ENCODE results near the gene MAMDC2.

MAMDC2 gene

GRCh38 chr9:70093095-70093494, 49.4 kb downstream of the MAMDC2 start:
- no peak overlapping the region for H3K27ac ChIP-seq (ENCODE audit: low read length)
- no peaks in the 10 kb centered on the region for H3K4me1 ChIP-seq (ENCODE audit: insufficient read depth, low read length)
- no peak overlapping the region for H3K9ac ChIP-seq (ENCODE audit: low read depth, low read length)
- no peaks in the 10 kb centered on the region for H3K36me3 ChIP-seq (ENCODE audit: insufficient read depth, low read depth, low read length)
- no peaks in the 10 kb centered on the region for H3K9me3 ChIP-seq (ENCODE audit: insufficient read depth, low read depth, low read length)
- no peaks in the 10 kb centered on the region for H3K27me3 ChIP-seq (ENCODE audit: insufficient read depth, low read length)
- H3K4me3 ChIP-seq (ENCODE audit: low read length) = no peak overlapping the region

- Histone ChIP-seq H3K36me3 (ENCODE audit: insufficient read depth, low read depth, low read length) (no peaks in the 10 kb centered on the region), H3K9ac (ENCODE audit: low read depth, low read length) (no peak overlapping the region), H3K4me1 (ENCODE audit: insufficient read depth, low read length) (no peaks in the 10 kb centered on the region), H3K9me3 (ENCODE audit: insufficient read depth, low read depth, low read length) (no peaks in the 10 kb centered on the region), H3K27me3 (ENCODE audit: insufficient read depth, low read length) (no peaks in the 10 kb centered on the region), H3K27ac (ENCODE audit: low read length) (no peak overlapping the region), H3K4me3 (ENCODE audit: low read length) (no peak overlapping the region)
These were observed 50.3 kb downstream of the MAMDC2 start for GRCh38 chr9:70093944-70094343.

DNA sequence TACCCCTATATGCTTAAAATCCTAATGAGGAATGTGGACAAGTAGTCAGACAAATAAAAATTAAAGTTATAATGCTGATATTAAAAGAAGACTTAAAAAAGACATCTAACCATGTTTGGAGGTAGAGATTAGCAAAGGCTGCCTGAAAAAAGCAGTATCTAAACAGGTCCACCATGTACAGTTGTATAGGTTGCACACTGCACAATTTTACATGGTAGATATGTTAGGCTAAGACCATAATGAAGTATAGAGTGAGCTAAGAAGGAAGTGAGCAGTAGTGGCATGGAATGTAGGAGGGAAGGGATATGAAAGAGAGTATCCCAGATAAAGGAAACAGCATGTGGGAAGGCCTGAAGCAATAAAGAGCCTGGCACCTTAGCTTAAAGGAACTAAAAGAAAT, 51.1 kb downstream of the MAMDC2 start:
- H3K9me3 ChIP-seq (ENCODE audit: insufficient read depth, low read depth, low read length) = no peaks in the 10 kb centered on the region
- H3K4me1 ChIP-seq (ENCODE audit: insufficient read depth, low read length) = no peaks in the 10 kb centered on the region
- no peak overlapping the region for H3K4me3 ChIP-seq (ENCODE audit: low read length)
- H3K27me3 ChIP-seq (ENCODE audit: insufficient read depth, low read length) = no peaks in the 10 kb centered on the region
- H3K36me3 ChIP-seq (ENCODE audit: insufficient read depth, low read depth, low read length) = no peaks in the 10 kb centered on the region
- no peak overlapping the region for H3K27ac ChIP-seq (ENCODE audit: low read length)
- no peak overlapping the region for H3K9ac ChIP-seq (ENCODE audit: low read depth, low read length)

DNA sequence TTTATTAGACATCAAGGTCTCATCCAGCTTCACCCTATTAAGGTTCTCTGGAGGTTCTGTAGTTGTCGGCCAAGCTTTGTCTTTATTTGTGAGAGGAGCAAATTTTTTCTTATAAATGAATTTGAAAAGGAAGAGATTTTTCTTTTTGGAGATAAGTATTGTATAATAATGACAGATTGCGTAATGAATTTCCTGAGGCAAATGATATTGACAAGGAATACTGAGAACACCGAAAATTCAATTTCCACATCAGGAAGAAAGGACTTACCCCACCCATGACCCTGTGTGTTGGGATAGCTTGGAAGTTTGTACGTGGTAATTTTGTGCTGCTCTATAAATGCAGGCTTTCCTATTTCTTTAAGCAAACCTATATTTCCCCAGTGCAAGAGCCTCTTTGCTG, 53.5 kb downstream of the MAMDC2 start:
- H3K4me1 ChIP-seq (ENCODE audit: insufficient read depth, low read length) = peaks cover 8% of the 10 kb centered on the region; the same call in 1 of the 2 replicates
- H3K27ac ChIP-seq (ENCODE audit: low read length) = no peak overlapping the region
- H3K36me3 ChIP-seq (ENCODE audit: insufficient read depth, low read depth, low read length) = no peaks in the 10 kb centered on the region
- no peaks in the 10 kb centered on the region for H3K9me3 ChIP-seq (ENCODE audit: insufficient read depth, low read depth, low read length)
- no peaks in the 10 kb centered on the region for H3K27me3 ChIP-seq (ENCODE audit: insufficient read depth, low read length)
- no peak overlapping the region for H3K4me3 ChIP-seq (ENCODE audit: low read length)
- no peak overlapping the region for H3K9ac ChIP-seq (ENCODE audit: low read depth, low read length)

- no peak overlapping the region for H3K9ac ChIP-seq (ENCODE audit: low read depth, low read length)
- H3K36me3 ChIP-seq (ENCODE audit: insufficient read depth, low read depth, low read length) = no peaks in the 10 kb centered on the region
- H3K9me3 ChIP-seq (ENCODE audit: insufficient read depth, low read depth, low read length) = no peaks in the 10 kb centered on the region
- no peaks in the 10 kb centered on the region for H3K27me3 ChIP-seq (ENCODE audit: insufficient read depth, low read length)
- H3K27ac ChIP-seq (ENCODE audit: low read length) = no peak overlapping the region
- H3K4me3 ChIP-seq (ENCODE audit: low read length) = no peak overlapping the region
- H3K4me1 ChIP-seq (ENCODE audit: insufficient read depth, low read length) = peaks cover 8% of the 10 kb centered on the region; the same call in 1 of the 2 replicates
These were observed 56.7 kb downstream of the MAMDC2 start for GRCh38 chr9:70100362-70100761.

- H3K27ac ChIP-seq (ENCODE audit: low read length) = no peak overlapping the region
- peaks cover 8% of the 10 kb centered on the region; the same call in 1 of the 2 replicates for H3K4me1 ChIP-seq (ENCODE audit: insufficient read depth, low read length)
- no peak overlapping the region for H3K9ac ChIP-seq (ENCODE audit: low read depth, low read length)
- H3K9me3 ChIP-seq (ENCODE audit: insufficient read depth, low read depth, low read length) = no peaks in the 10 kb centered on the region
- no peaks in the 10 kb centered on the region for H3K27me3 ChIP-seq (ENCODE audit: insufficient read depth, low read length)
- H3K4me3 ChIP-seq (ENCODE audit: low read length) = no peak overlapping the region
- no peaks in the 10 kb centered on the region for H3K36me3 ChIP-seq (ENCODE audit: insufficient read depth, low read depth, low read length)
These were observed 57.6 kb downstream of the MAMDC2 start for GRCh38 chr9:70101265-70101664.

- H3K36me3 ChIP-seq (ENCODE audit: insufficient read depth, low read depth, low read length) = no peaks in the 10 kb centered on the region
- H3K4me3 ChIP-seq (ENCODE audit: low read length) = no peak overlapping the region
- H3K4me1 ChIP-seq (ENCODE audit: insufficient read depth, low read length) = peaks cover 6% of the 10 kb centered on the region; the same call in 1 of the 2 replicates
- H3K9me3 ChIP-seq (ENCODE audit: insufficient read depth, low read depth, low read length) = no peaks in the 10 kb centered on the region
- no peaks in the 10 kb centered on the region for H3K27me3 ChIP-seq (ENCODE audit: insufficient read depth, low read length)
- H3K27ac ChIP-seq (ENCODE audit: low read length) = no peak overlapping the region
- H3K9ac ChIP-seq (ENCODE audit: low read depth, low read length) = no peak overlapping the region
These were observed 61.5 kb downstream of the MAMDC2 start for GRCh38 chr9:70105147-70105546.

DNA sequence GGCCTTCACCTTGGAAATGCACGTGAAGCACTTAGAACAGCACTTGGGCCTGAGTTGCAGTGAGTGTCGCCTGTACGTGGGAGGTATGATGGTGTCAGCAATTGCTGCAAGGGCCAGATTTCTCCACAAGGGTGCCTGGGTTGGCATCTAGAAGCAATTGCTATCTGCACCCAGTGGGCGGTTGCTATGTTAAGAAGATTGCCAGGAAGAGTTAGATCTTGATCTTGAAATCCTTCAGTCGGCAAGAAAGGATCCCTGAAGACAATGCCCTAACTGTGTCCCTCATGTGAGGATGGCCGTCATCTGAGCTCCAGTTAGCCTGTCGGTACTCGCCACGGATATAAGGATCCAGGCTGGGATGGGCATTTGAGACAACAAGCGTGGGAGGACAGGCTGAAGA, 62.9 kb downstream of the MAMDC2 start:
- Histone ChIP-seq H3K4me1 (ENCODE audit: insufficient read depth, low read length) (peaks cover 8% of the 10 kb centered on the region; the same call in 1 of the 2 replicates), H3K9ac (ENCODE audit: low read depth, low read length) (no peak overlapping the region), H3K27me3 (ENCODE audit: insufficient read depth, low read length) (no peaks in the 10 kb centered on the region), H3K36me3 (ENCODE audit: insufficient read depth, low read depth, low read length) (no peaks in the 10 kb centered on the region), H3K9me3 (ENCODE audit: insufficient read depth, low read depth, low read length) (no peaks in the 10 kb centered on the region), H3K27ac (ENCODE audit: low read length) (no peak overlapping the region), H3K4me3 (ENCODE audit: low read length) (no peak overlapping the region)

- Histone ChIP-seq H3K4me1 (ENCODE audit: insufficient read depth, low read length) (peaks cover 8% of the 10 kb centered on the region; the same call in 1 of the 2 replicates), H3K36me3 (ENCODE audit: insufficient read depth, low read depth, low read length) (no peaks in the 10 kb centered on the region), H3K4me3 (ENCODE audit: low read length) (no peak overlapping the region), H3K27me3 (ENCODE audit: insufficient read depth, low read length) (no peaks in the 10 kb centered on the region), H3K9me3 (ENCODE audit: insufficient read depth, low read depth, low read length) (no peaks in the 10 kb centered on the region), H3K9ac (ENCODE audit: low read depth, low read length) (no peak overlapping the region), H3K27ac (ENCODE audit: low read length) (no peak overlapping the region)
These were observed 63.9 kb downstream of the MAMDC2 start for GRCh38 chr9:70107558-70107957.

- Histone ChIP-seq H3K27ac (ENCODE audit: low read length) (no peak overlapping the region), H3K4me1 (ENCODE audit: insufficient read depth, low read length) (peaks cover 8% of the 10 kb centered on the region; the same call in 1 of the 2 replicates), H3K36me3 (ENCODE audit: insufficient read depth, low read depth, low read length) (no peaks in the 10 kb centered on the region), H3K9ac (ENCODE audit: low read depth, low read length) (no peak overlapping the region), H3K4me3 (ENCODE audit: low read length) (no peak overlapping the region), H3K9me3 (ENCODE audit: insufficient read depth, low read depth, low read length) (no peaks in the 10 kb centered on the region), H3K27me3 (ENCODE audit: insufficient read depth, low read length) (no peaks in the 10 kb centered on the region)
These were observed 64.5 kb downstream of the MAMDC2 start for GRCh38 chr9:70108181-70108580.

GRCh38 chr9:70110194-70111041, 66.8 kb downstream of the MAMDC2 start:
- Histone ChIP-seq H3K36me3 (ENCODE audit: insufficient read depth, low read depth, low read length) (no peaks in the 10 kb centered on the region; the same call in 1 of the 2 replicates), H3K27me3 (ENCODE audit: insufficient read depth, low read length) (no peaks in the 10 kb centered on the region), H3K27ac (ENCODE audit: low read length) (no peak overlapping the region), H3K4me1 (ENCODE audit: insufficient read depth, low read length) (peaks cover 12% of the 10 kb centered on the region; the same call in 1 of the 2 replicates), H3K9ac (ENCODE audit: low read depth, low read length) (no peak overlapping the region; the same call in 1 of the 2 replicates), H3K9me3 (ENCODE audit: insufficient read depth, low read depth, low read length) (no peaks in the 10 kb centered on the region), H3K4me3 (ENCODE audit: low read length) (no peak overlapping the region)

GRCh38 chr9:70111042-70111602, 67.5 kb downstream of the MAMDC2 start:
- Histone ChIP-seq H3K9me3 (ENCODE audit: insufficient read depth, low read depth, low read length) (no peaks in the 10 kb centered on the region), H3K9ac (ENCODE audit: low read depth, low read length) (no peak overlapping the region), H3K27ac (ENCODE audit: low read length) (no peak overlapping the region), H3K4me1 (ENCODE audit: insufficient read depth, low read length) (peaks cover 19% of the 10 kb centered on the region; the same call in 1 of the 2 replicates), H3K27me3 (ENCODE audit: insufficient read depth, low read length) (no peaks in the 10 kb centered on the region), H3K4me3 (ENCODE audit: low read length) (no peak overlapping the region), H3K36me3 (ENCODE audit: insufficient read depth, low read depth, low read length) (no peaks in the 10 kb centered on the region; the same call in 1 of the 2 replicates)
